Amygdala (tissue), 56 donors: ENCODE results near the gene ZNF469.

Source experiments
- DNase-seq, 56 donors: peaks; one replicate each; lab custom pipeline; 2025; lab: John Stamatoyannopoulos, UW

Gene ZNF469

DNA sequence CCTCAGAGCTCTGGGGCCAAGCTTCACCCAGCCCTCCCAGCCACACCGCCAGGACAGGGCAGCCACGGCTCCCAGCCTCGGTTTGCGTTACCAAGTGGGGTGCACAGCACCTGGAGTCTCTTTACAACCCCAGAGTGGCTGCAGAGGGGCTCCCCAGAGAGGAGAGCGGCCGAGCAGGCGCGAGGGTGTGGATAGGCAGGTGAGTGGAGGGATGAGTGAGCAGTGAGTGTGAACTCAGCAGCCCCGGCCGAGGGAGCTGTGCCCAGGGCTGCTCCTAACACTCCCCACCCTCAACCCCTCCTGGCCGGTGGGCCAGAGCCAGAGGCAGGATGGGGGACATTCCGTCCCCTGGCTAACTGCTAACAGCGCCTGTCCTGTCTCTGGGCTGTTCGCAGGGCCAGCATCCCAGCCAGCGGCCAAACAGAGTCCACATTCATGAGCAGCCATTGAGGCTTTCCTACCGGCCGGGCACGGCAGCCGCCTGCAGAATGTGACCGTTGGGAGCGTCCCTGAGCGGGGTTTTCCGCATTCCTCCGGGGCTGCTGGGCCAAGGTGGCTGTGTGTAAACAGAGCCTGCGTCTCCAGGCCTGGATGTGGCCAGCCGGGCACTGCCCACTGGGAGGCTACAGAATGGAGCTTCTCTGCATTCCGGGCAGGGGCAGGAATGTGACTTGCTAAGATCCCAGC lies 5.3 kb downstream of the ZNF469 start:
- peak in 43 of 56 donors; percentile 18 to 80 (median 50) for DNase-seq

DNA sequence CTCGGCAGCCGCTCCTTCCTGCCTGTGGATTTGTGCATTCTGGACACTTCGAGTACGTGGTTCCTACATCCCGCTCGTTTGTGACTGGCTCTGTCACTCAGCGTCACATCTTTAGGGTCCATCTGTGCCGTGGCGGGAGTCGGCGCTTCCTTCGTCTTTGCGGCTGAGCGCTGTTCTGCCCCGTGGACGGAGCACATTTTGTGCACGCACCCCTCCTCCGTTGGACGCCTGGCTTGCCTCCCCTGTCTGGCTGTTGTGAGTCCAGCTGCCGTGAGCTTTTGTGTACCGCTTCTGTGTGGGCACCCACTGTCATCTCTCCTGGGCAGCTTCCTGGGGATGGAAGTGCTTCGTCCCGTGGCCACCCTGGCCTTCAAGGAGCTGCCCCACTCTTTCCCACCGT lies 6.4 kb downstream of the ZNF469 start:
- no peak for DNase-seq

DNA sequence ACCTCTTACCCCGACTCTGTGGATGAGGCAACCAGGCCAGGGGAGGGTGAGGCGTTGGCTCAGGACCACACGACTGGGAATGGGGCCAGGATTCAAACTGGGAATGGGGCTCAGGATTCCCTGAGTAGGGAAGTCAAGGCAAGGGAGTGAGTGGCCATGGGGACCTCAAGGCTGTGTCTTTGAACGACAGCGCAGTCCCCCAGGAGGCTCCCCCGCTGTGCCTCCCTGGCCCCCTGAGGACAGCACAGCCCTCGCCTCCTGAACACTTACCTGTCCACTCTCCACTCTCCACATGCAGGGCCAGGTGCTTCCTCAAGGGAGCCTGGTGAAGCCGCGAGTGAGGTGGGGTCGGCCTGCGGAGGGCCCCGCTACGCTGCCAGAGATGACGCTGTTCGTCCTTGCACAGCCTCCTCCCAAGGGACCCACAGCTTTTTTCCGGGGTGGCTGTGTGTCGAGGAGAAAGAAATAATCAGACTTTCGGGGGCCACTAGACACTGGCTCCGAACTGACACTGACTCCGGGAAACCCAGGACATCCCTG lies 6.9 kb downstream of the ZNF469 start:
- DNase-seq, result no peak

DNA sequence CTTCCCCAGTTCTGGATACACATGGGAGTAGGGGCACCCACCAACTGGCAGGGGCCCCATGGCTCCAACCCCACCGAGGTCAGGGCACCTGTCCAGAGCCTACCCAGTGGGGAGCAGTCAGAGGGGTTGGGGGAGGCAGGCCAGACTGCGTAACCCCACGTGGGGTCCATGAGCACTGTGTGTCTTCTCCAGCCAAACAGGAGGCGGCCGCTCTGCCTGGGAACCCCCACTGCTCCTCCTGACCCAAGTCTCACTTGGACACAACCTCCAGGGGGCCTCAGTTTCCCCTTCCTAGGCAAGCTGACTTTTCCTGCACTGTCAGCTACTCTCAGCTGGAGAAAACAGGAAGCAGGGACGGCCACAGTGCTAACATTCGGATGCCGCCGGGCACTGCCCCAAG lies 7.5 kb downstream of the ZNF469 start:
- DNase-seq, result peak in 1 of 56 donors; percentile 41

DNA sequence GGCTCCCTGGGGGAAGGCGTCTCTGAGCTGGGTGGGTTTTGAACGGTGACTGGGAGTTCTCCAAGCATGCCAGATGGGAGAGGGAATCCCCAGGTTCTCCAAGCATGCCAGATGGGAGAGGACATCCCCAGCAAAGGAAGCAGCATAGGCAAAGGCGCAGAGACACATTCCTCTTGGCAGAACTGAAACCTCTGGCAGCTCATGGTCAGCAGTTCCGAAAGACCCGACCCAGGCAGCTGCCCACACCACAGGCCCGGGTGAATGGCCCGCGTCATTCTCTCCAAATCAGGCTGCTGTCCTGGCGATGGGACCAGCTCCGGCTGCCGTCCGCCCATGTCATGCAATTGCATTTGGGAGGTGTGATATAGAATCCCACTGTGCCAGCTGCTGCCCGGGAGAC lies 8.0 kb downstream of the ZNF469 start:
- DNase-seq, result peak in 8 of 56 donors; percentile 25 to 47 (median 36)

DNA sequence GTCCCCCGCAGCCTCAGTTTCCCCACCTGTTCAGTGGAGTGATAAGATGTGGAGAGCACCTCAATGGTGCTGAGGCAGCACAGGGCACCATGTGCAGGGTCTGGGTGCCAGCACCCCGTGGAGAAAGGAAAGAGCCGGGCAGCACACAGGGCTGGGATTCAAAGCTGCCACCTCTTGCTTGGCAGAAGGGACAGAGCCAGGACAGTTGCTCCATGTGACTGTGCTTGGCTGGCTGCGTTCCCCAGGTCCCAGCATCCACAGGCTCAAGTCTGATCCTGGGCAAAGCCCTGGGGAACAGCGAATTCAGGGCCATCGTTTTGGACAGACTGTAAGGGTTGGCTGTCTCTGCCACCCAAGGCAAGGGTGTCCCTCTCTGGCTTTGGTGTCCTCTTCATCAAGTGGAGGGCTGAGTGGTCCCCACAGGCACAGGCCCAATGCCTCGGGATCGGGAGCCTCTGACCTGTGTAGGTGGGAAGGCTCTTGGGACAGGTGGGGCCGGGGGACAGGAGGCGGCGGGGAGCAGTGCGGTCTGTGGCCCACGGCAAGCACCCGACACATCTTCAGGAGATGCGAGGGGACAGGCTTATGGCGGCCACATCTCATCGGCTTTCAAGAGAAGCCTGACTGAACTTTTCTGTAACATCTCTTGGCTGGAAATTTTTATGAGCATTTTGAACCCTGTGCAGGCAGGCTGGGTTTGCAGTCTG lies 8.5 kb downstream of the ZNF469 start:
- peak in 15 of 56 donors; percentile 7 to 48 (median 25) for DNase-seq

DNA sequence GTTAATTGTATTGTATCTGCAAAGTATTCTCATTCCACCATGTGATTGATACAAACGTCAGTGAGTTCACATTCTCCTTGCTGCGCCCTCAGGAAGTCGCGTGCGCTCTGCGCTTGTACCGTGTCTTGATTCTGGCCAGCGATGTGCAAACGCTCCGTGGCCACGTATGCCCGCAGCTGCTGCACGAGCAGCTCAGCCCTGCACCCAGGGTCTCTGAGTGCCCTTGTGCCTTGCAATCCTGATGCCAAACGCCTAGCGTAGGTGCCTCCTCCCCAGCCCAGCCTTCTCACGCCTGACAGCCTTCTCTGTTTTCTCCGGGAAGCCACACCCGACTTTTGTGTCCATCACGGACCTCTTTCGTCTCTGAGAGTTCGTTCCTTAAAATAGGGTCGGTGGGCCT lies 9.4 kb downstream of the ZNF469 start:
- DNase-seq, result no peak

DNA sequence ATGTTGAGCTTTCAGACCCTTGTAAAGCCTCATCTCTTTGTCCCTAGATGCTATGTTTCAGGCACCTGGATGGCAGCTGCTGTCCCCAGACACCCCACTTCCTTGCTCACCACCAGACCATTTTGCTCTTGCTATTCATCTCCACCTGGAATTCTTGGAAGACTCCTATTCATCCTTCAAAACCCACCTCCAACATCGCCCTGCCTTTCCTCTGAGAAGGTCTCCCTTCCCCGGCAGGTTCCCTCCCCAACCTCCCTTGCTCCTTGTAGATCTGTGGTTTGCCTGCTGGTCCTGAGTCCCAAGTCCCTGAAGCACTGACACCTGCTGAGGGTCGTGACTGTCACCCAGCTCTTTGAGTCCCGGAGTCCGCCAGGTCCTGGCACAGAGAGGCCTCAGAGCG lies 9.9 kb downstream of the ZNF469 start:
- no peak for DNase-seq

DNA sequence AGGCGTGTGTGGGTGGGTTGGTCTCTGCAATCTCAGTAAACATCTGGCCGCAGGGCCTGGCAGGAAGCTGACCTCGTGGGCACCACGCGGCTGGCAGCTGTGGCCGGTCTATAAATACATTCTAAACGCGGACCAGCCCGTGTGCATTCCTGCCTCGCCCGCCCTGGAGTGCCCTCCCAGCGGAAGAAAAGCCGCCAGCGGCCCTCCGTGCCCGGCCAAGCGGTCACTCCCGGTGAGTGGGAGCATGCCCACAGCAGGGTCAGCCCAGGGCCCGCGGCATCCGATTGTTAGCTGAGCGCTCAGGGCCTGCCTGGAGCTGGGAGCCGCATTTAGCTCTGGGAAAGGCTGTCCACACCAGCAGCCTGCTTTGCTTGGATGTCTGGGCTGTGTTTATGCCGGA lies 10.3 kb downstream of the ZNF469 start:
- peak in 21 of 56 donors; percentile 10 to 64 (median 32) for DNase-seq

DNA sequence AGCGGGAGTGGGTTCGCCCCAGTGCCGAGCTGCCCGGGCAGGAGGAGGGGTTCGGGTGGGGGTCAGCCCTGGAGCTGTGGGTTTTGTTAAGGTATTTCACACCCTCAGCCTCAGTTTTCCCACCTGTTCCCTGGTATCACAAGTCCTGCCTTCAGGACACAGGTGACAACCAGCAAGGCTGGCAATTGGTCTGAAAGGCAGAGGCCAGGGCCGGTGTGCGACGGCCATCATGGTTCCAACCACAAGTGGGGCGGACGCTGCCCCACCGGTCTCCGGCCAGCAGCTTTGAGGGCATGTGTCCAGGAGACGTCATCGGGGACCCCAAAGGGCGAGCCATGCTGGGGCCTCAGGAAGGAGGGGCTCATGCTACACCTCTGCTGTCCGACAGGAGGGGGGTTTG lies 10.8 kb downstream of the ZNF469 start:
- DNase-seq, result no peak

DNA sequence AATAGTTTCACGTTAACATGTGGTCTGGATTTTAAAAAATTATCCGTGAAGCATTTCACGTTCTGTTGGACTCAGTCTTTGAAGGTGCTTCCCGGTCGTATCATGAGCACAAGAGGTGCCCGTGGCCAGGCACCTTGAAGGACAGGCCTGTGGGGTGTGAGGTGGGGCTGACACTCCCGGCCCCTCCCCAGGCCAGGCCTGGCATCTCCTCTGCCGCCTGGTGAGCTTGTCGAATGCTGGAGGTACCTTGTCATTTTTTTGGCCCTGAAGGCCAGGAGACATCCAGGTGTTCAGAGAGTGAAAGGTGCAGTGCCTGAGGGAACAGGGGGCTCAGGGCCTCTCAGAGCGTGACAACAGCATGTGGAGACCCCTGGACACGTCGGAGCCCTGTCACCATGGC lies 11.7 kb downstream of the ZNF469 start:
- DNase-seq, result no peak

DNA sequence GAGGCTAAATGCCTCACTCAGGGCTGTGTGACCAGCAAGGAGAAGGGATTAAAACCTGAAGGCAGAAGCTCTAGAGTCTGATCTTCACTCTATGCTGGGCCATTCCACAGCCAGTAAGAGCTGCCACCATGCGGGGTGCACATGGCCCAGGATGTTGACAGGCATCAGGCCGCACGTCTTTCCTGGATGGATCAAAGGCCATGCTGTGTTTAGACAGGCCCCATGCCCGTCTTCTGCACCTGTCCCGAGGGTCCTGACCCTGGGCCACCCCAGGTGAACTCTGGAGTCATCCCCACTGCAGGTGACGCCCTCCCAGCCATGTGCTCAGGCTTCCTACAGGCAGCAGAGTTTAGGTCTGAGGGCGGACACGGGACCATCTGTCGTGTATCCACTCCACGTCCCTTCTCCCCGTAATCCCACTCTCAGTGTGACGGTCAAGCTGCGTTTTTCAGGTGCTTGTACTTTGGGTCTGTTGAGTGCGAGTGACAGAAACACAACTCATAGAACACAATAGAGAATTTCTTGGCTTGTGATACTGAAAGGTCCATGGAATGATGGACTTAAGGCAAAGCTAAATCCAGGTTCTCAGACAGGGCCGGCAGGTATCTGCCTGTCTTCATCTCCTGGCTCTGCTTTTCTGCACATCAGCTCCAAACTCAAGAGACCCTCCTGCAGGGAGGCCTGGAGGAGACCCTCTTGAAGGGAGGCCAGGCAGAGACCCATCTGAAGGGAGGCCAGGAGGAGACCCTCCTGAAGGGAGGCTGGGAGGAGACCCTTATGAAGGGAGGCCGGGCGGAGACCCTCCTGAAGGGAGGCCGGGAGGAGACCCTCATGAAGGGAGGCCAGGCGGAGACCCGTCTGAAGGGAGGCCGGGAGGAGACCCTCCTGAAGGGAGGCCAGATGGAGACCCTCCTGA lies 13.2 kb downstream of the ZNF469 start:
- no peak for DNase-seq

DNA sequence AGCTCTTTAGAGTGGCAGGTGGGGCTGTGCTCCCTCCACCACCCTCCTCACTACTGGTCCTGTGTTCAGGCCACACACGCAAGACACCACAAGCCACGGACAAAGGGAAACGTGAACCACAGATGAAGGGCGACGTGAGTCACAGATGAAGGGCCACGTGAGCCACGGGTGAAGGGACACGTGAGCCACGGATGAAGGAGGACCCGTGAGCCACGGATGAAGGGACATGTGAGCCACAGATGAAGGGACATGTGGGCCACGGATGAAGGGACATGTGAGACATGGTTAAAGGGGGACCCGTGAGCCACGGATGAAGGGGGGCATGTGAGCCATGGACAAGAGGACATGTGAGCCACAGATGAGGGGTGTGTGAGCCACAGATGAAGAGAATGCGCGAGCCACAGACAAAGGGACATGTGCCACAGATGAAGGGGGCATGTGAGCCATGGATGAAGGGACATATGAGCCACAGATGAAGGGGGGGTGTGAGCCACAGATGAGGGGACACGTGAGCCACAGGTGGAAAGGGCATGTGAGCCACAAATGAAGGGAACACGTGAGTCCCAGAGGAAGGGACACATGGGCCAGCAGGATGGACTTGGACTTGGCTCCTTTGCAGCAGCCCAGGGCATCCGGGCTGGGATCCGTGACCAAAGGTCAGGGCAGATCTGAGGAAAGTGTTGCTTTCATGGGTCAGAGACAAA lies 15.6 kb downstream of the ZNF469 start:
- no peak for DNase-seq

DNA sequence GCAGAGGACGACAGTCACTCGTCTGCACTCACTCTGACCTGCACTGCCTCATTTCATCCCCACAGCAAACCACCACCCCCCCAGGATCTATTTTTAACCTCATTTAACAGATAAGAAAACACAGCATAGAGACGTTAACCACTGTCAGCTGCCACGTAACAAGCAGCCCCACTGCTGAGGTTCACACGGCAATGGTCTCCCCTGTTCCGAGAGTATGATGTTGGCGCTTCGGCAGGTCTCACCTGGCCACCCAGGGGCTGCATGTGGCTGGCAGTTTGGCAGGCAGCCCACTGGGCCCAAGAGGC lies 16.1 kb downstream of the ZNF469 start:
- DNase-seq, result no peak

DNA sequence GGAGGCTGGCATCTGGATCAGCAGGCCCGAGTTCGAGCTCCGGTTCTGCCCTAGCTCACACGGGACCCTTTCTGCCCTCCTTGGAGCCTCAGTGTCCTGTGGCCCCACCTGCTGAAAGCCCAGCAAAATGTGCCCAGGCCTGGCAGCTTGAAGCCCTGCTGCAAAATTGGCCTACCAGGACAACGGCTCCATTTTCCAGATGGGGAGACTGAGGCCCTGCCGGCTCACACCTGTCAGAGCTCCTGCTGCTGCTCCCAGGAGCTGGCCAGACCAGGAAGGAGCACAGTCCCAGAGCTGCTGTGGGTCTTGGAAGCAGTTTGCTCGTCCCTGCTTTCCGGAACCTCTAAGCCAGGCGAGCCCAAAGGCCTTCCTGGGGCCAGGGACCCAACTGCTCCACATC lies 17.4 kb downstream of the ZNF469 start:
- DNase-seq, result no peak

DNA sequence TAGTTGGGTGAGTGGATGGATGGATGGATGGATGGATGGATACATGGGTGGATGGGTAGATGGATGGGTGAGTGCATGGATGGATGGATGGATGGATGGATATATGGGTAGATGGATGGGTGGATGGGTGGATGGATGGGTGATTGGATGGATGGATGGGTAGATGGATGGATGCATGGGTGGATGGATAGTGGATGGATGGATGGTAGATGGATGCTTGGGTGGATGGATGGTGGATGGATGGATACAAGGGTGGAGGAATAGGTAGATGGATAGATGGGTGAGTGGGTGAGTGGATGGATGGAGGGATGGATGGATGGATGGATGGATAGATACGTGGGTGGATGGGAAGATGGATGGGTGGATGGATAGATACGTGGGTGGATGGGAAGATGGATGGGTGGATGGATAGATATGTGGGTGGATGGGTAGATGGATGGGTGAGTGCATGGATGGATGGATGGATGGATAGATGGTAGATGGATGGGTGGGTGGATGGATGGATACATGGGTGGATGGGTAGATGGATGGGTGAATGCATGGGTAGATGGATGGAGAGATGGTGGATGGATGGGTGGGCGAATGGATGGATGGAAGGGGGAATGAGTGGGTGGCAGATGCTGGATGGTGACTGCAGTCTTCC lies 19.0 kb downstream of the ZNF469 start:
- no peak for DNase-seq

DNA sequence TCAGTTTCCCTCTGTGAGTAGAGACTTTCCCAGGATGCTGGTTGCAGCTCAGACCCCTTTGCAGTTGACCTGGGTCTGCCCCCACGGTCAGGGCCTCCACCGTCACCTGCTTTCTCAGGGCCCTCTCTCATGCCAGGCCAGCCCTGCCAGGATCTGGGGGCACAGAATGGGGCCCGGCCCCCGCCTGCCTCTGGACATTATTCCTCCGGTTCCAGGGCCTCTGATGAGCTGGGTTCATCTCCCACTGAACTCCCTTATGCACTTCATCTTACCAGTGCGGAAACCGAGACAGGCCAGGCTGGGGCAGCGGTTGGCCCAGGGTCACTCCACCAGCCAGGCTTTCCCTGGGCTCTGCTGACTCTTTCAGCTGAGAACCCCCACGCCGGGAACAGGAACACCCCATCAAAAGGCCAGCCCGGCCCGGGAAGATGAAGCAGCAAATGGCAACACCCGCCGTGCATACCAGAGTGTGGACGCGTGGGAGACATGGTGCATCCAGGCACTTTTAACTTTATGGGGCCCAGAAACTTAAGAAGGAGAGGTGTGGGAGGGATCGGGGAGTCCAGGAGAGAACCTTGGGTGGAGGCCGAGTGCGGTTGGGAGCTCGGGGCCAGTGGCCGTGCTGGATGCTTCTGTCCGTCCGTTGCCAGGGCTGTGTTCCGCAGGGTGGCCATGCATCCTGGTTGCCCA lies 19.9 kb downstream of the ZNF469 start:
- no peak for DNase-seq

DNA sequence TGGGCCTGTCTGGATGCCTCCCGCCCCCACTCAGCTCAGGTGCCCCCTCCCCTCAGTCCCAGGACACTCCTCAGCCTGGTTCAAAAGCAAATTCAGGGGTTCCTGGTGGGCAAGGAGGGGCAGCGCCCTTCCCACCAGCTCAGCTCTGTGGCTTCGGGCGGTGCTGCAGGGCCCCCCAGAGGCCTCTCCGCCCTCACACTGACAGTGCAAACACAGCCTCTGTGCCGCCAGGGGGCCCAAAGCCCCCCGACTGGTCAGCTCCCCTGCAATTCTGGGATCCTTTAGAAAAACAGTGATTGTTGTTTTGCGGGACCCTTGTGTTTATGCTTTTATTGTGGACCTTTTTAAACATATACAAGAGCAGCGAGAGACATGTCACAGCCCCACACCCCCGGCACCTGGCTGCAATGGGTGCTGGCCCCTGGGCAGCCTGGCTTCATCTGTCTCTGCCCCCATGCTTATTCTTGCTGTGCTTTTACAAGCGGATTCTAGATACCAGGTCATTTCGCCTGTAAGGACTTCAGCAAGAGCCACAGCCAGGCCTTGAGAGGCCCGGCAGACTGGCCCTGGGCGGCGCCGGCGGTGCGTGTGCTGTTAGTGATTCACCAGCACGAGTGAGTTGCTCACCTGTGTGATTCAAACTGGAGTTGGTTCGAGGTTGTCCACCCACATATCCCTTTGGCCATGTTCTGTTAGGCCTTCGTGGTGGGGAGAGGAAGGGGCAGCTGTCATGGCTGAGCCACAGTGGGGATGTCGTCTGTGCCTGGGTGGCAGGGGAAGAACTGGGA lies 21.2 kb downstream of the ZNF469 start:
- DNase-seq, result no peak

DNA sequence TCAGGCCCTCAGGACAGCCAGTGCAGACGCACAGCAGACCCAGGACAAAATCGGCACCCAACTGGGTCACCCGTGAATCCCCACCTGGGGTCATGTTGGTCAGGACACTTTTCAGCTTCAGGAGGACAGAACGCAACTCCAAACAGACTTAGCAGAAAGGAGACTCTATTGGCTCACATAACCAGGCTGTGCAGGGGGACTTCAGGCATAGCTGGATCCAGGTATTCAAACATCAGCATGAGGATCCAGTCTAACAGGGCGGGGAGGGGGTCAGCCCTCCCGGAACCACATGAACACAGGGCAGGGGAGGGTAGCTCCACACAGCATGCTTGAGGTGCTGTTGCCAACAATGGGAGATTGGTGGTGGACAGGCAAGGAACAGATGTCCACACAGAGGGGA lies 22.0 kb downstream of the ZNF469 start:
- DNase-seq, result no peak
